Karpas-422 (cell line): ENCODE measurements around the gene XRCC1. TPM values are rescaled to one million over a fixed set of nuclear protein-coding genes. Genes with fewer than 3 reads are reported as not detected.

Experiments used
- DNase-seq: peaks from one replicate; pipeline ENCODE4 v3.0.0-alpha.2; 2015
- H2AFZ ChIP-seq: fragments of 200-600 bp; sonication (generic); 2 replicates; pipeline ENCODE4 v1.6.1; 2014; ENCODE audit warnings: antibody characterized with exemption, low read length, mixed read lengths
- H3K27ac ChIP-seq: fragments of 200-600 bp; sonication (generic); 2 replicates; pipeline ENCODE4 v1.5.1; 2014; ENCODE audit warnings: mild to moderate bottlenecking, low read length, moderate library complexity
- H3K27me3 ChIP-seq: fragments of 200-600 bp; sonication (generic); 2 replicates; pipeline ENCODE4 v1.6.1; 2014; ENCODE audit warnings: low read length, mixed read lengths
- H3K36me3 ChIP-seq: fragments of 200-600 bp; sonication (generic); 2 replicates; pipeline ENCODE4 v1.6.1; 2014; ENCODE audit warnings: low read length, mixed read lengths; ENCODE audit not compliant: insufficient read depth
- H3K4me1 ChIP-seq: fragments of 200-600 bp; sonication (generic); 2 replicates; pipeline ENCODE4 v1.6.1; 2014; ENCODE audit warnings: mild to moderate bottlenecking, low read length, mixed read lengths
- H3K4me2 ChIP-seq: fragments of 200-600 bp; sonication (generic); 2 replicates; pipeline ENCODE4 v1.6.1; 2014; ENCODE audit warnings: low read length, low read depth, mild to moderate bottlenecking; ENCODE audit not compliant: poor library complexity, severe bottlenecking
- H3K4me3 ChIP-seq: fragments of 200-600 bp; sonication (generic); 2 replicates; pipeline ENCODE4 v1.5.1; 2014; ENCODE audit warnings: mild to moderate bottlenecking, antibody characterized with exemption, low read length, mixed read lengths
- H3K79me2 ChIP-seq: fragments of 200-600 bp; sonication (generic); 2 replicates; pipeline ENCODE4 v1.6.1; 2014; ENCODE audit warnings: mild to moderate bottlenecking, low read length, mixed read lengths
- H3K9ac ChIP-seq: fragments of 200-600 bp; sonication (generic); 2 replicates; pipeline ENCODE4 v1.6.0; 2014; ENCODE audit warnings: low read length
- H3K9me2 ChIP-seq: fragments of 200-600 bp; sonication (generic), shearing (Covaris generic); replicated peaks from 2 replicates; pipeline ENCODE4 v1.6.0; 2014; ENCODE audit warnings: mild to moderate bottlenecking, low read length, moderate library complexity; ENCODE audit not compliant: insufficient read depth
- H3K9me3 ChIP-seq: fragments of 300-700, 200-600 bp; sonication (generic); 2 replicates; pipeline ENCODE4 v1.6.1; 2014; ENCODE audit warnings: low read length, mixed read lengths
- H4K20me1 ChIP-seq: fragments of 200-600 bp; sonication (generic); 2 replicates; pipeline ENCODE4 v1.6.1; 2014; ENCODE audit warnings: mild to moderate bottlenecking, antibody characterized with exemption, low read length, low read depth; ENCODE audit not compliant: insufficient read depth
- total RNA-seq: library from RNA; depleted of rRNA; stranded (reverse); fragments of >200 nt; shearing (Covaris generic); gene quantifications from 2 replicates; pipeline ENCODE4 v1.2.3, GENCODE V29; 2014; ENCODE audit warnings: low replicate concordance

The XRCC1 gene
- total RNA-seq, 1 experiment from 2014 or later, result 40.6 TPM

GRCh38 chr19:43595999-43596841 lies 20.9 kb upstream of the XRCC1 start, which contains the start of the genes IRGQ and ZNF576:
Gene IRGQ (minus strand): TSS chr19:43596134. CDS start chr19:43595338, 796 bp downstream.
Gene ZNF576 (plus strand): TSS chr19:43596595. CDS start chr19:43597109, 514 bp downstream.
- Histone ChIP-seq H3K4me1 (peaks cover 25% of the 10 kb centered on the region), H4K20me1 (no peaks in the 10 kb centered on the region; the same call in 1 of the 2 replicates), H3K9ac (peak within 1 kb of the TSS; percentile 87), H3K27ac (peak within 1 kb of the TSS; percentile 73), H3K4me3 (peak within 1 kb of the TSS; percentile 77), H3K4me2 (peak within 1 kb of the TSS; percentile 91), H3K9me3 (no peaks in the 10 kb centered on the region), H3K27me3 (no peaks in the 10 kb centered on the region), H3K79me2 (peaks cover 61% of the 10 kb centered on the region), H3K36me3 (peaks cover 10% of the 10 kb centered on the region; the same call in 1 of the 2 replicates), H2AFZ (peak within 1 kb of the TSS; percentile 29; the same call in 1 of the 2 replicates), H3K9me2 (no peaks in the 10 kb centered on the region)
- DNase-seq, result peak; percentile 100

- Histone ChIP-seq H2AFZ (peak overlapping the region; percentile 29; the same call in 1 of the 2 replicates), H3K4me3 (peak overlapping the region; percentile 77), H3K27ac (peak overlapping the region; percentile 31; the same call in 1 of the 2 replicates), H3K9me2 (no peaks in the 10 kb centered on the region), H4K20me1 (no peaks in the 10 kb centered on the region; the same call in 1 of the 2 replicates), H3K4me1 (peaks cover 25% of the 10 kb centered on the region), H3K9ac (peak overlapping the region; percentile 87), H3K27me3 (no peaks in the 10 kb centered on the region), H3K4me2 (peak overlapping the region; percentile 91), H3K36me3 (peaks cover 10% of the 10 kb centered on the region; the same call in 1 of the 2 replicates), H3K9me3 (no peaks in the 10 kb centered on the region), H3K79me2 (peaks cover 61% of the 10 kb centered on the region)
- DNase-seq, result no peak
These were observed 20.3 kb upstream of the XRCC1 start for GRCh38 chr19:43595605-43595998.

- peak; percentile 91 for DNase-seq
- no peaks in the 10 kb centered on the region for H3K9me3 ChIP-seq
- H3K79me2 ChIP-seq, result peaks cover 56% of the 10 kb centered on the region
- H3K4me3 ChIP-seq, result peak overlapping the region; percentile 77
- peak overlapping the region; percentile 91 for H3K4me2 ChIP-seq
- H2AFZ ChIP-seq, result peak overlapping the region; percentile 29; the same call in 1 of the 2 replicates
- no peaks in the 10 kb centered on the region; the same call in 1 of the 2 replicates for H4K20me1 ChIP-seq
- H3K36me3 ChIP-seq, result peaks cover 10% of the 10 kb centered on the region; the same call in 1 of the 2 replicates
- H3K27ac ChIP-seq, result peak overlapping the region; percentile 31; the same call in 1 of the 2 replicates
- no peaks in the 10 kb centered on the region for H3K9me2 ChIP-seq
- no peaks in the 10 kb centered on the region for H3K27me3 ChIP-seq
- H3K9ac ChIP-seq, result peak overlapping the region; percentile 87
- peaks cover 25% of the 10 kb centered on the region for H3K4me1 ChIP-seq
These were observed 19.6 kb upstream of the XRCC1 start for GRCh38 chr19:43594710-43595604.

DNA sequence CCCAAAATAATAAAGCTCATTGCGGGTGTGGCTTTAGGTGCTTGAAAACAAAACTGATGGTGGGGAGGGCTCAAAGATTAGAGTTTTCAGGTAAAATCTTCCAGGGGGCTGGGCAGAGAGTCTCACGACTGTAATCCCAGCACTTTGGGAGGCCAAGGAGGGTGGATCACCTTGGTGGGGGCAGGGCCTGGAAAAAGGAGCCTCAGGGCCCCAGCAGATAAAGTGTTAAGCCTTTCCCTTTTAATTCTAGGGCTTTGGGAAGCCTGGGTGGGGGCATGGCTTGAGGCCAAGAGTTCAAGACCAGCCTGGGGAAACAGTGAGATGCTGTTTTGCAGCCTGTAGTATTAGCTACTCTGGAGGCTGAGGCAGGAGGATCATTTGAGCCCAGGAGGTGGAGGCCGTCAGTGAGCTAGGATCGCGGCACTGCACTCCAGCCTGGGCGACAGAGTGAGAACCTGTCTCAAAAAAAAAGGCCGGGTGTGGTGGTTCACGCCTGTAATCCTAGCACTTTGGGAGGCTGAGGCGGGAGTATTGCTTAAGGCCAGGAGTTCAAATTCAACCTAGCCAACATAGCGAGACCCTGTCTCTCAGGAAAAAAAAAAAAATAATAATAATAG lies 18.9 kb upstream of the XRCC1 start:
- DNase-seq, result no peak
- Histone ChIP-seq H3K9ac (peak overlapping the region; percentile 87; the same call in 1 of the 2 replicates), H3K27ac (no peak overlapping the region), H3K36me3 (peaks cover 3% of the 10 kb centered on the region; the same call in 1 of the 2 replicates), H4K20me1 (no peaks in the 10 kb centered on the region; the same call in 1 of the 2 replicates), H3K4me3 (peak overlapping the region; percentile 77), H2AFZ (no peak overlapping the region), H3K4me2 (peak overlapping the region; percentile 91), H3K9me2 (no peaks in the 10 kb centered on the region), H3K79me2 (peaks cover 48% of the 10 kb centered on the region), H3K9me3 (no peaks in the 10 kb centered on the region), H3K4me1 (peaks cover 25% of the 10 kb centered on the region), H3K27me3 (no peaks in the 10 kb centered on the region)

DNA sequence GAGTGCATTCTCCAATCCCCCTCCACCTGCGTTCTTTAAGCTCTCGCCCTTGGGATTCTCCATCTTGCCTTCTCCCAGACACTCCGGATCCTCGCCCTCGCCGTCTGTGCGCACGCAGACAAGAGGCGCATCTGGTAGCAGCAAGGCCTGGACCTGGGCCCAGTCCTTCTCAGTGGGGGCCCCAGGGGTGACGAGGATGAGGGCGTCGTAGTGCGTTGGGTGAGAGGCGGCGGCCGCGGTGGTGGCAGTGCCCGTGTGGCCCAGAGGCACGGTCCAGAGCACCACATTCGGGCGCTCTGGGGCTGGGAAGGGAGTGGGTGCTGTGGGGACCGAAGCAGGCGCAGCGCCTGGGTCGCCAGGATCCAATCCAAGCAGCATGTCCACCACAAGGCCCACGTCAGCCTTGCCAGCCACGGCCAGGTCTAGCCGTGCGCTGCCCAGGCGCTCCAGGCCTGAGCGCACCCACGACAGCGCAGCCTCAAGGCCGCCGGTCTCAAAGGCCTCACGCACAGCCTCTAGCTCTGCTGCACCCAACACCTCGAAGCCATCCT lies 17.5 kb upstream of the XRCC1 start:
- H3K4me1 ChIP-seq, result peaks cover 16% of the 10 kb centered on the region
- no peak overlapping the region for H3K9ac ChIP-seq
- H3K36me3 ChIP-seq, result peaks cover 3% of the 10 kb centered on the region; the same call in 1 of the 2 replicates
- no peaks in the 10 kb centered on the region for H3K9me2 ChIP-seq
- no peak overlapping the region for H3K4me2 ChIP-seq
- H3K9me3 ChIP-seq, result no peaks in the 10 kb centered on the region
- H3K79me2 ChIP-seq, result peaks cover 35% of the 10 kb centered on the region
- H3K27ac ChIP-seq, result no peak overlapping the region
- H3K27me3 ChIP-seq, result no peaks in the 10 kb centered on the region
- H3K4me3 ChIP-seq, result no peak overlapping the region
- H4K20me1 ChIP-seq, result no peaks in the 10 kb centered on the region; the same call in 1 of the 2 replicates
- no peak for DNase-seq
- no peak overlapping the region for H2AFZ ChIP-seq

GRCh38 chr19:43591904-43592772 lies 16.8 kb upstream of the XRCC1 start:
- Histone ChIP-seq H3K9ac (no peak overlapping the region), H3K27me3 (no peaks in the 10 kb centered on the region), H2AFZ (no peak overlapping the region), H3K4me2 (no peak overlapping the region), H3K9me3 (no peaks in the 10 kb centered on the region), H4K20me1 (no peaks in the 10 kb centered on the region), H3K4me3 (no peak overlapping the region), H3K27ac (no peak overlapping the region), H3K4me1 (peaks cover 9% of the 10 kb centered on the region), H3K9me2 (no peaks in the 10 kb centered on the region), H3K79me2 (peaks cover 28% of the 10 kb centered on the region), H3K36me3 (peaks cover 3% of the 10 kb centered on the region; the same call in 1 of the 2 replicates)
- no peak for DNase-seq

- DNase-seq, result no peak
- Histone ChIP-seq H3K27ac (no peak overlapping the region), H3K4me3 (no peak overlapping the region)
These were observed 14.4 kb upstream of the XRCC1 start for GRCh38 chr19:43589678-43590077.

More at GRCh38 chr19:43589678-43590077, 14.4 kb upstream of the XRCC1 start:
- H3K9ac ChIP-seq, result no peak overlapping the region
- no peaks in the 10 kb centered on the region for H3K9me3 ChIP-seq
- peaks cover 6% of the 10 kb centered on the region; the same call in 1 of the 2 replicates for H3K4me1 ChIP-seq
- H2AFZ ChIP-seq, result no peak overlapping the region
- H3K36me3 ChIP-seq, result peaks cover 3% of the 10 kb centered on the region; the same call in 1 of the 2 replicates
- no peaks in the 10 kb centered on the region for H3K9me2 ChIP-seq
- H3K79me2 ChIP-seq, result peaks cover 12% of the 10 kb centered on the region; the same call in 1 of the 2 replicates
- no peaks in the 10 kb centered on the region for H4K20me1 ChIP-seq
- H3K4me2 ChIP-seq, result no peak overlapping the region
- H3K27me3 ChIP-seq, result no peaks in the 10 kb centered on the region
